Peyer's patch (tissue), 4 donors: ENCODE data around the gene UCK1. TPM values are rescaled to one million over a fixed set of nuclear protein-coding genes. Genes with fewer than 3 reads are reported as not detected.

ENCODE experiments used
- DNase-seq, 3 donors: peaks; one replicate each; pipeline ENCODE4 v3.0.0-alpha.2; 2017 to 2019
- H3K27ac ChIP-seq, 4 donors: fragments of 200-600 bp; sonication (generic); one replicate each; pipeline ENCODE4 v1.5.1; 2016 to 2019
- H3K27me3 ChIP-seq, 2 donors: fragments of 200-600 bp; sonication (generic); one replicate each; pipeline ENCODE4 v1.5.1; 2019
- H3K36me3 ChIP-seq, 3 donors: fragments of 200-600 bp; sonication (generic); one replicate each; pipeline ENCODE4 v1.5.1; 2016 to 2019
- H3K4me1 ChIP-seq, 4 donors: fragments of 200-600 bp; sonication (generic); one replicate each; pipeline ENCODE4 v1.5.1; 2016 to 2019
- H3K4me3 ChIP-seq, 4 donors: fragments of 200-600 bp; sonication (generic); 1 replicate in 3 of 4; 2 replicates in 1 of 4; pipeline ENCODE4 v1.5.1; 2016 to 2019; ENCODE audit warnings: mild to moderate bottlenecking in 1 of 4
- H3K9me3 ChIP-seq, 4 donors: fragments of 200-600 bp; sonication (generic); one replicate each; pipeline ENCODE4 v1.5.1; 2016 to 2019; ENCODE audit warnings: mild to moderate bottlenecking in 1 of 4
- POLR2A ChIP-seq, 2 donors: fragments of 450-650 bp; IDR thresholded peaks; one replicate each; pipeline ENCODE4 v1.5.1; 2017; ENCODE audit warnings: antibody characterized with exemption in 2 of 2, mild to moderate bottlenecking in 2 of 2, moderate library complexity in 2 of 2
- total RNA-seq, 4 donors: library from RNA; depleted of rRNA; stranded (reverse); fragments of >200 nt; gene quantifications; one replicate each; pipeline ENCODE4 v1.1.0, GENCODE V29; 2016
- TF ChIP-seq, protein P1 (sequence below), 6 experiments: fragments of 450-650 bp in 4 of 6; fragments of 200-600 bp in 2 of 6; sonication (generic) in 1 of 6; IDR thresholded peaks; one replicate each; pipeline ENCODE4 v1.5.1; 2017 to 2019; ENCODE audit warnings: antibody characterized with exemption in 6 of 6, mild to moderate bottlenecking in 3 of 6, moderate library complexity in 1 of 6

The UCK1 gene
- total RNA-seq, 4 donors from 2014 or later = 20.6 to 37.2 (median 31.1) TPM

- H3K27me3 ChIP-seq = peaks cover 0 to 16% of the 10 kb centered on the region in 2 donors
- no peak overlapping the region for H3K27ac ChIP-seq
- H3K4me1 ChIP-seq = peaks cover 0 to 17% (median 0%) of the 10 kb centered on the region in 4 donors
- TF ChIP-seq, protein P1, sequence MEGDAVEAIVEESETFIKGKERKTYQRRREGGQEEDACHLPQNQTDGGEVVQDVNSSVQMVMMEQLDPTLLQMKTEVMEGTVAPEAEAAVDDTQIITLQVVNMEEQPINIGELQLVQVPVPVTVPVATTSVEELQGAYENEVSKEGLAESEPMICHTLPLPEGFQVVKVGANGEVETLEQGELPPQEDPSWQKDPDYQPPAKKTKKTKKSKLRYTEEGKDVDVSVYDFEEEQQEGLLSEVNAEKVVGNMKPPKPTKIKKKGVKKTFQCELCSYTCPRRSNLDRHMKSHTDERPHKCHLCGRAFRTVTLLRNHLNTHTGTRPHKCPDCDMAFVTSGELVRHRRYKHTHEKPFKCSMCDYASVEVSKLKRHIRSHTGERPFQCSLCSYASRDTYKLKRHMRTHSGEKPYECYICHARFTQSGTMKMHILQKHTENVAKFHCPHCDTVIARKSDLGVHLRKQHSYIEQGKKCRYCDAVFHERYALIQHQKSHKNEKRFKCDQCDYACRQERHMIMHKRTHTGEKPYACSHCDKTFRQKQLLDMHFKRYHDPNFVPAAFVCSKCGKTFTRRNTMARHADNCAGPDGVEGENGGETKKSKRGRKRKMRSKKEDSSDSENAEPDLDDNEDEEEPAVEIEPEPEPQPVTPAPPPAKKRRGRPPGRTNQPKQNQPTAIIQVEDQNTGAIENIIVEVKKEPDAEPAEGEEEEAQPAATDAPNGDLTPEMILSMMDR (IDR thresholded peaks at IDR 0.05) = peak in 1 of 6 experiments; percentile 6
- no peak for TF ChIP-seq POLR2A (IDR thresholded peaks at IDR 0.05)
- H3K36me3 ChIP-seq = no peaks in the 10 kb centered on the region
- H3K4me3 ChIP-seq = peak overlapping the region in 3 of 4 donors; percentile 15 to 48 (median 44)
- DNase-seq = no peak
- peaks cover 0 to 9% (median 4%) of the 10 kb centered on the region in 4 donors for H3K9me3 ChIP-seq
Observed at GRCh38 chr9:131546336-131547084, 15.4 kb upstream of the UCK1 start.

- H3K36me3 ChIP-seq = no peaks in the 10 kb centered on the region
- H3K27ac ChIP-seq = no peak overlapping the region
- DNase-seq = no peak
- H3K4me3 ChIP-seq = peak overlapping the region in 3 of 4 donors; percentile 15 to 48 (median 44)
- H3K4me1 ChIP-seq = peaks cover 0 to 17% (median 0%) of the 10 kb centered on the region in 4 donors
- TF ChIP-seq, protein P1 (IDR thresholded peaks at IDR 0.05) = no peak
- no peak for TF ChIP-seq POLR2A (IDR thresholded peaks at IDR 0.05)
- H3K9me3 ChIP-seq = peaks cover 0 to 9% (median 4%) of the 10 kb centered on the region in 4 donors
- H3K27me3 ChIP-seq = peaks cover 0 to 16% of the 10 kb centered on the region in 2 donors
Observed at GRCh38 chr9:131545786-131546335, 14.8 kb upstream of the UCK1 start.

GRCh38 chr9:131545003-131545785 lies 14.1 kb upstream of the UCK1 start, which contains the start of gene PRRT1B:
TSS of gene PRRT1B (plus strand) at chr9:131545523. CDS start at chr9:131545616, 93 bp downstream.
- peak within 1 kb of the TSS in 3 of 4 donors; percentile 15 to 48 (median 44) for H3K4me3 ChIP-seq

DNA sequence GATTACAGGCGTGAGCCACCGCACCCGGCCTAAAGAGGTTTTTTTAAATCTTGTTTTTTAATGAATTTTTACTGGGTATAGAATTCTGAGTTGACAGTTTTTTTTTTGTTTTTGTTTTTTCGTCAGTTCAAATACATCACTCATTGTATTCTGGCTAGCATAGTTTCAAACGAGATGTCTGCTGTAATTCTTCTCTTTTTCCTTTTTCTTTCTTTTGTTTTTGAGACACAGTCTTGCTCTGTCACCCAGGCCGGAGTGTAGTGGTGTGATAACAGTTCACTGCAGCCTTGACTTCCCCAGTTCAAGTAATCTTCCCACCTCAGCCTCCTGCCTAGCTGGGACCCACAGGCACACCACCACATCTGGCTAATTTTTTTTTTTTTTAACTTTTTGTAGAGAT lies 12.1 kb upstream of the UCK1 start:
- H3K4me1 ChIP-seq = peaks cover 0 to 17% (median 0%) of the 10 kb centered on the region in 4 donors
- peaks cover 0 to 9% (median 4%) of the 10 kb centered on the region in 4 donors for H3K9me3 ChIP-seq
- H3K4me3 ChIP-seq = no peak overlapping the region
- peaks cover 0 to 16% of the 10 kb centered on the region in 2 donors for H3K27me3 ChIP-seq
- H3K36me3 ChIP-seq = no peaks in the 10 kb centered on the region
- DNase-seq = no peak
- no peak for TF ChIP-seq POLR2A (IDR thresholded peaks at IDR 0.05)
- TF ChIP-seq, protein P1 (IDR thresholded peaks at IDR 0.05) = no peak
- H3K27ac ChIP-seq = no peak overlapping the region

More at GRCh38 chr9:131545003-131545785, 14.1 kb upstream of the UCK1 start, which contains the start of gene PRRT1B:
- no peaks in the 10 kb centered on the region for H3K36me3 ChIP-seq
- H3K9me3 ChIP-seq = peaks cover 0 to 9% (median 4%) of the 10 kb centered on the region in 4 donors
- peak in 2 of 3 donors; percentile 85 to 90 for DNase-seq
- H3K27ac ChIP-seq = no peak within 1 kb of the TSS
- TF ChIP-seq POLR2A (IDR thresholded peaks at IDR 0.05) = no peak
- TF ChIP-seq, protein P1 (IDR thresholded peaks at IDR 0.05) = no peak
- H3K27me3 ChIP-seq = peaks cover 0 to 16% of the 10 kb centered on the region in 2 donors
- H3K4me1 ChIP-seq = peaks cover 0 to 17% (median 0%) of the 10 kb centered on the region in 4 donors

- TF ChIP-seq POLR2A (IDR thresholded peaks at IDR 0.05) = no peak
- TF ChIP-seq, protein P1 (IDR thresholded peaks at IDR 0.05) = no peak
- no peaks in the 10 kb centered on the region for H3K36me3 ChIP-seq
- H3K27ac ChIP-seq = no peak overlapping the region
- peaks cover 0 to 9% (median 4%) of the 10 kb centered on the region in 4 donors for H3K9me3 ChIP-seq
- H3K4me3 ChIP-seq = no peak overlapping the region
- H3K4me1 ChIP-seq = no peaks in the 10 kb centered on the region
- no peaks in the 10 kb centered on the region for H3K27me3 ChIP-seq
- no peak for DNase-seq
Observed at GRCh38 chr9:131539223-131539923, 8.3 kb upstream of the UCK1 start.
